ENCODE results near the gene SPECC1L. TPM values are rescaled to one million over a fixed set of nuclear protein-coding genes. Genes with fewer than 3 reads are reported as not detected.
A peak's percentile ranks its signal among the peaks of the same experiment; 100 is the strongest.

SPECC1L gene
- total RNA-seq, 1 experiment from 2014 or later: 14.1 TPM

- no peak overlapping the region for H3K9ac ChIP-seq (ENCODE audit: low read length)
- H3K4me1 ChIP-seq (ENCODE audit: insufficient read depth, low read length): peaks cover 15% of the 10 kb centered on the region
- intact Hi-C loops (cut with micrococcal nuclease): loop anchor here (10.0 kb wide), 1 partner anchor 68 kb away; no protein-coding TSS in a partner anchor
- no peaks in the 10 kb centered on the region; the same call in none of the 2 replicates for H3K36me3 ChIP-seq (ENCODE audit: low read depth, low read length)
- peak overlapping the region; percentile 69 for H3K27ac ChIP-seq (ENCODE audit: low read length)
- no peaks in the 10 kb centered on the region for H3K79me2 ChIP-seq (ENCODE audit: low read length)
- H2AFZ ChIP-seq (ENCODE audit: low read length): no peak overlapping the region
- H4K20me1 ChIP-seq (ENCODE audit: low read length): peaks cover 7% of the 10 kb centered on the region; the same call in 1 of the 2 replicates
- ATAC-seq (peak; percentile 96), DNase-seq (peak; percentile 94)
- H3K27me3 ChIP-seq (ENCODE audit: low read length): no peaks in the 10 kb centered on the region
- no peaks in the 10 kb centered on the region for H3K9me3 ChIP-seq (ENCODE audit: low read length)
- no peaks in the 10 kb centered on the region for H3F3A ChIP-seq (ENCODE audit: low read length, unreplicated experiment)
- no peaks in the 10 kb centered on the region for H3K9me2 ChIP-seq (replicated peaks; ENCODE audit: low read length)
- no peak for TF ChIP-seq EZH2 (IDR thresholded peaks at IDR 0.05; ENCODE audit: low read length, unreplicated experiment)
- TF ChIP-seq CTCF (conservative IDR thresholded peaks at IDR 0.05; ENCODE audit: low read depth, low read length): no peak
- no peak for TF ChIP-seq EZH2phosphoT487 (IDR thresholded peaks at IDR 0.05; ENCODE audit: borderline replicate concordance, low read length)
- BruUV-seq (replicated peaks): no TSS peak
- no peak overlapping the region for H3K4me3 ChIP-seq (ENCODE audit: low read length)
- H3K4me2 ChIP-seq (ENCODE audit: low read length): peak overlapping the region; percentile 49
- POLR2A ChIA-PET (ENCODE audit: unreplicated experiment): interaction anchor here (1.0 kb wide), 1 partner anchor 102 kb away, joined by 4 read pairs; no protein-coding TSS in a partner anchor
- CTCF ChIA-PET: interaction anchor here (0.8 kb wide), 1 partner anchor 100 kb away, joined by 4 read pairs; no protein-coding TSS in a partner anchor
Measured at GRCh38 chr22:24402460-24403192, 132.0 kb downstream of the SPECC1L start.

- peak overlapping the region; percentile 69 for H3K27ac ChIP-seq (ENCODE audit: low read length)
- no peak for TF ChIP-seq EZH2phosphoT487 (IDR thresholded peaks at IDR 0.05; ENCODE audit: borderline replicate concordance, low read length)
- TF ChIP-seq CTCF (conservative IDR thresholded peaks at IDR 0.05; ENCODE audit: low read depth, low read length): no peak
- no peak for TF ChIP-seq EZH2 (IDR thresholded peaks at IDR 0.05; ENCODE audit: low read length, unreplicated experiment)
- H3K4me2 ChIP-seq (ENCODE audit: low read length): no peak overlapping the region
- intact Hi-C loops (cut with micrococcal nuclease): loop anchor here (10.0 kb wide), 1 partner anchor 69 kb away; no protein-coding TSS in a partner anchor
- no peaks in the 10 kb centered on the region; the same call in none of the 2 replicates for H3K36me3 ChIP-seq (ENCODE audit: low read depth, low read length)
- CTCF ChIA-PET: interaction anchor here (0.8 kb wide), 1 partner anchor 99 kb away, joined by 4 read pairs; no protein-coding TSS in a partner anchor
- ATAC-seq (no peak), DNase-seq (no peak)
- H3K79me2 ChIP-seq (ENCODE audit: low read length): no peaks in the 10 kb centered on the region
- no peak overlapping the region for H3K9ac ChIP-seq (ENCODE audit: low read length)
- H3K4me3 ChIP-seq (ENCODE audit: low read length): no peak overlapping the region
- H3K9me2 ChIP-seq (replicated peaks; ENCODE audit: low read length): no peaks in the 10 kb centered on the region
- no TSS peak for BruUV-seq (replicated peaks)
- peaks cover 15% of the 10 kb centered on the region for H3K4me1 ChIP-seq (ENCODE audit: insufficient read depth, low read length)
- H3K27me3 ChIP-seq (ENCODE audit: low read length): no peaks in the 10 kb centered on the region
- H2AFZ ChIP-seq (ENCODE audit: low read length): no peak overlapping the region
- POLR2A ChIA-PET (ENCODE audit: unreplicated experiment): no interaction called here
- H4K20me1 ChIP-seq (ENCODE audit: low read length): peaks cover 7% of the 10 kb centered on the region; the same call in 1 of the 2 replicates
- no peaks in the 10 kb centered on the region for H3F3A ChIP-seq (ENCODE audit: low read length, unreplicated experiment)
- H3K9me3 ChIP-seq (ENCODE audit: low read length): no peaks in the 10 kb centered on the region
Measured at GRCh38 chr22:24403346-24403745, 132.7 kb downstream of the SPECC1L start.

Measured in PC-3 (cell line).